HepG2 (cell line): ENCODE data around the gene SLC7A8. TPM values are rescaled to one million over a fixed set of nuclear protein-coding genes. Genes with fewer than 3 reads are reported as not detected.

Source experiments
- ATAC-seq: fragments of 200-7000 bp; cut with Tn5 transposase; 3 replicates; pipeline ENCODE4 v1.9.1; 2020; ENCODE audit warnings: mild to moderate bottlenecking, moderate library complexity
- BruUV-seq: library from RNA; stranded (reverse); fragments of 400-500 nt; replicated peaks from 2 replicates; lab custom pipeline; 2021; lab: Mats Ljungman, UMichigan
- CTCF ChIA-PET: fragments of 300-600 bp; formaldehyde crosslinking; extraction: SDS; loops from one replicate; lab custom pipeline; 2021; ENCODE audit warnings: low total read pairs, inconsistent platforms, low intra/inter-chr PET ratio; lab: Yijun Ruan, JAX
- POLR2A ChIA-PET: fragments of 350-600 bp; sonication (Branson Sonifier 250); formaldehyde crosslinking; loops from one replicate; lab custom pipeline; 2020; ENCODE audit warnings: antibody characterized with exemption, inconsistent platforms; lab: Yijun Ruan, JAX
- DNase-seq: peaks from one replicate; pipeline ENCODE4 v3.0.0-alpha.2; 2015; ENCODE audit warnings: low spot score
- FAIRE-seq: peaks from 3 replicates; lab custom pipeline; 2011; peaks lifted over from hg19 to GRCh38; lab: Jason Lieb, UNC
- H2AFZ ChIP-seq: one replicate; pipeline ENCODE4 v1.6.1; 2011; ENCODE audit warnings: low read length, inconsistent platforms
- H3K27ac ChIP-seq: fragments of 300-600 bp; 3 replicates; pipeline ENCODE4 v1.8.0; 2011; ENCODE audit warnings: mixed run types, mild to moderate bottlenecking, mixed read lengths, low read length, inconsistent platforms; ENCODE audit not compliant: insufficient read depth; ENCODE audit errors: extremely low read length
- H3K27me3 ChIP-seq, 2 experiments: fragments of 200-600 bp in 1 of 2; 2 replicates in 1 of 2; 3 replicates in 1 of 2; pipeline versions ENCODE4 v1.6.0 to v1.8.0; 2011; ENCODE audit warnings: low read length in 2 of 2, mild to moderate bottlenecking in 2 of 2, moderate library complexity in 2 of 2, inconsistent platforms in 1 of 2; ENCODE audit not compliant: insufficient read depth in 2 of 2, control insufficient read depth in 1 of 2
- H3K36me3 ChIP-seq, 2 experiments: fragments of 200-600 bp in 1 of 2; replicated peaks in 1 of 2; 2 replicates in 1 of 2; 3 replicates in 1 of 2; pipeline versions ENCODE4 v1.5.1 to v1.8.0; 2011; ENCODE audit warnings: low read length in 2 of 2, inconsistent platforms in 1 of 2; ENCODE audit not compliant: insufficient read depth in 2 of 2, control insufficient read depth in 1 of 2
- H3K4me1 ChIP-seq: 2 replicates; pipeline ENCODE4 v1.5.1; 2012; ENCODE audit warnings: low read length, inconsistent platforms; ENCODE audit not compliant: insufficient read depth
- H3K4me2 ChIP-seq: 2 replicates; pipeline ENCODE4 v1.6.0; 2011; ENCODE audit warnings: low read depth, low read length, inconsistent platforms
- H3K4me3 ChIP-seq, 3 experiments: fragments of 200-600 bp in 1 of 3; sonication (generic), shearing (Covaris generic) in 1 of 3; replicated peaks in 1 of 3; 2 replicates each; pipeline ENCODE4 v1.5.1; 2011 to 2016; ENCODE audit warnings: low read length in 3 of 3, inconsistent platforms in 2 of 3, low read depth in 2 of 3, mild to moderate bottlenecking in 2 of 3, control low read depth in 1 of 3, mixed read lengths in 1 of 3; ENCODE audit not compliant: insufficient read depth in 1 of 3
- H3K79me2 ChIP-seq: one replicate; pipeline ENCODE4 v1.6.1; 2011; ENCODE audit warnings: low read length, inconsistent platforms; ENCODE audit not compliant: insufficient read depth
- H3K9ac ChIP-seq: 2 replicates; pipeline ENCODE4 v1.6.0; 2011; ENCODE audit warnings: mild to moderate bottlenecking, low read depth, low read length, inconsistent platforms; ENCODE audit not compliant: insufficient read depth
- H3K9me3 ChIP-seq: 2 replicates; pipeline ENCODE4 v1.5.1; 2012; ENCODE audit warnings: mild to moderate bottlenecking, low read length
- H4K20me1 ChIP-seq: 2 replicates; pipeline ENCODE4 v1.6.0; 2011; ENCODE audit warnings: inconsistent platforms, mild to moderate bottlenecking, low read length, moderate library complexity; ENCODE audit not compliant: insufficient read depth
- ADNP ChIP-seq: sonication (generic); formaldehyde crosslinking; IDR thresholded peaks from 2 replicates; pipeline ENCODE4 v1.4.0; 2020; ENCODE audit warnings: missing genetic modification reagents
- ATF2 ChIP-seq: sonication (generic); formaldehyde crosslinking; IDR thresholded peaks from 2 replicates; pipeline ENCODE4 v1.4.0; 2020; ENCODE audit warnings: missing genetic modification reagents
- ATF7 ChIP-seq, 2 experiments: fragments of 450-650 bp in 1 of 2; sonication (generic) in 1 of 2; formaldehyde crosslinking in 1 of 2; IDR thresholded peaks; 2 replicates each; pipeline versions ENCODE4 v1.4.0 to v1.6.1; 2016 to 2020; ENCODE audit warnings: antibody characterized with exemption in 1 of 2, mild to moderate bottlenecking in 1 of 2, missing genetic modification reagents in 1 of 2
- CREB1 ChIP-seq, 2 experiments: fragments of 450-650 bp in 1 of 2; IDR thresholded peaks; 2 replicates each; pipeline ENCODE4 v1.6.1; 2016 to 2017; ENCODE audit warnings: control low read depth in 1 of 2, mild to moderate bottlenecking in 1 of 2, missing compliant biosample characterization in 1 of 2, missing genetic modification characterization in 1 of 2
- ETV6 ChIP-seq: sonication (generic); formaldehyde crosslinking; conservative IDR thresholded peaks from 2 replicates; pipeline ENCODE4 v1.4.0; 2020; ENCODE audit warnings: missing genetic modification reagents
- KDM4B ChIP-seq: sonication (generic); formaldehyde crosslinking; IDR thresholded peaks from 2 replicates; pipeline ENCODE4 v1.4.0; 2020; ENCODE audit warnings: missing genetic modification reagents
- POLR2AphosphoS5 ChIP-seq: IDR thresholded peaks from 2 replicates; pipeline ENCODE4 v1.6.1; 2012; ENCODE audit warnings: low read depth, low read length
- ZNF101 ChIP-seq: sonication (generic); formaldehyde crosslinking; IDR thresholded peaks from 2 replicates; pipeline ENCODE4 v1.4.0; 2020; ENCODE audit warnings: mild to moderate bottlenecking, low read depth, missing genetic modification reagents, borderline replicate concordance
- ZNF225 ChIP-seq: sonication (generic); formaldehyde crosslinking; IDR thresholded peaks from 2 replicates; pipeline ENCODE4 v1.4.0; 2020; ENCODE audit warnings: mild to moderate bottlenecking, missing genetic modification reagents
- ZNF24 ChIP-seq: fragments of 450-650 bp; IDR thresholded peaks from 2 replicates; pipeline ENCODE4 v1.6.1; 2017; ENCODE audit warnings: antibody characterized with exemption, mild to moderate bottlenecking
- ZNF468 ChIP-seq: sonication (generic); formaldehyde crosslinking; IDR thresholded peaks from 2 replicates; pipeline ENCODE4 v1.8.0; 2022; ENCODE audit warnings: mild to moderate bottlenecking, moderate library complexity, missing genetic modification reagents
- WGBS: methylation state at CpG from one replicate; pipeline ENCODE4 v1.1.6; 2017; ENCODE audit warnings: low lambda C conversion rate; 5-methylcytosine and 5-hydroxymethylcytosine counted together
- in situ Hi-C: cut with HindIII; loops from 2 replicates; pipeline ENCODE4 v1.10.0; 2017; ENCODE audit warnings: low pct_unique_long_range_greater_than_20kb; ENCODE audit not compliant: extremely low pct_ligation_motif_present
- intact Hi-C: fragments of 100-400 bp; cut with micrococcal nuclease; formaldehyde crosslinking; loops from one replicate; pipeline ENCODE4 v1.10.0; 2022; ENCODE audit not compliant: unreplicated experiment
- polyA plus RNA-seq, 8 experiments: library from polyadenylated mRNA; depleted of rRNA in 3 of 8; stranded (reverse) in 7 of 8; unstranded in 1 of 8; fragments of >200 nt; fragmentation: Illumina TruSeq in 4 of 8; extraction: Trizol in 4 of 8; gene quantifications; 2 replicates each; pipeline versions ENCODE4 v1.2.1 to v1.2.3, GENCODE V29; 2011 to 2016; ENCODE audit warnings: low read depth in 4 of 8, missing spikeins in 1 of 8, mixed read lengths in 1 of 8; ENCODE audit not compliant: insufficient read depth in 1 of 8
- total RNA-seq, 5 experiments: library from RNA; depleted of rRNA; stranded (reverse); fragments of >200 nt; fragmentation: Illumina TruSeq; extraction: Trizol; gene quantifications; 2 replicates each; pipeline ENCODE4 v1.2.3, GENCODE V29; 2016; ENCODE audit warnings: low read depth in 1 of 5
- TF ChIP-seq, protein P1 (sequence below): sonication (generic); formaldehyde crosslinking; IDR thresholded peaks from 2 replicates; pipeline ENCODE4 v1.8.0; 2022; ENCODE audit warnings: missing genetic modification reagents, mild to moderate bottlenecking, moderate library complexity, borderline replicate concordance
- TF ChIP-seq, protein P2 (sequence below): IDR thresholded peaks from 2 replicates; pipeline ENCODE4 v1.6.1; 2016; ENCODE audit warnings: low read depth, borderline replicate concordance

Gene SLC7A8
- total and polyA plus RNA-seq, 2 of the 13 experiments (the other 11 are each of a cell fraction or from before 2014, with no cell fraction given), result 0.25 TPM; not detected in 1

GRCh38 chr14:23145794-23146350, 37.6 kb downstream of the SLC7A8 start:
- Histone ChIP-seq H3K27ac (no peak overlapping the region), H4K20me1 (no peaks in the 10 kb centered on the region), H2AFZ (no peak overlapping the region), H3K4me1 (no peaks in the 10 kb centered on the region), H3K36me3 (no peaks in the 10 kb centered on the region), H3K9ac (no peak overlapping the region), H3K4me2 (no peak overlapping the region), H3K9me3 (no peaks in the 10 kb centered on the region), H3K79me2 (no peaks in the 10 kb centered on the region), H3K4me3 (no peak overlapping the region), H3K27me3 (peaks cover 8 to 35% of the 10 kb centered on the region in 2 experiments; a peak in 4 of 5 replicates)
- CTCF ChIA-PET, result no interaction called here
- no peak for FAIRE-seq
- DNase-seq, result no peak
- TF ChIP-seq, protein P1, sequence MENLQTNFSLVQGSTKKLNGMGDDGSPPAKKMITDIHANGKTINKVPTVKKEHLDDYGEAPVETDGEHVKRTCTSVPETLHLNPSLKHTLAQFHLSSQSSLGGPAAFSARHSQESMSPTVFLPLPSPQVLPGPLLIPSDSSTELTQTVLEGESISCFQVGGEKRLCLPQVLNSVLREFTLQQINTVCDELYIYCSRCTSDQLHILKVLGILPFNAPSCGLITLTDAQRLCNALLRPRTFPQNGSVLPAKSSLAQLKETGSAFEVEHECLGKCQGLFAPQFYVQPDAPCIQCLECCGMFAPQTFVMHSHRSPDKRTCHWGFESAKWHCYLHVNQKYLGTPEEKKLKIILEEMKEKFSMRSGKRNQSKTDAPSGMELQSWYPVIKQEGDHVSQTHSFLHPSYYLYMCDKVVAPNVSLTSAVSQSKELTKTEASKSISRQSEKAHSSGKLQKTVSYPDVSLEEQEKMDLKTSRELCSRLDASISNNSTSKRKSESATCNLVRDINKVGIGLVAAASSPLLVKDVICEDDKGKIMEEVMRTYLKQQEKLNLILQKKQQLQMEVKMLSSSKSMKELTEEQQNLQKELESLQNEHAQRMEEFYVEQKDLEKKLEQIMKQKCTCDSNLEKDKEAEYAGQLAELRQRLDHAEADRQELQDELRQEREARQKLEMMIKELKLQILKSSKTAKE (CRISPR knock-in tag), result 0 out of 2 replicates have a peak, but pooled peaks have one; percentile 23
- TF ChIP-seq CREB1 (IDR thresholded peaks at IDR 0.05) (0 out of 2 replicates have a peak, but pooled peaks have one; percentile 42), CREB1 (CRISPR knock-in tag; IDR thresholded peaks at IDR 0.05) (no peak), ZNF24 (no peak), ZNF468 (no peak), ETV6 (CRISPR knock-in tag) (no peak), ZNF101 (CRISPR knock-in tag) (no peak), ATF7 (IDR thresholded peaks at IDR 0.05) (peak; percentile 91), ATF7 (CRISPR knock-in tag; IDR thresholded peaks at IDR 0.05) (no peak), POLR2AphosphoS5 (no peak), KDM4B (CRISPR knock-in tag) (no peak), ZNF225 (CRISPR knock-in tag) (no peak), ATF2 (CRISPR knock-in tag) (no peak), ADNP (no peak)
- TF ChIP-seq, protein P2, sequence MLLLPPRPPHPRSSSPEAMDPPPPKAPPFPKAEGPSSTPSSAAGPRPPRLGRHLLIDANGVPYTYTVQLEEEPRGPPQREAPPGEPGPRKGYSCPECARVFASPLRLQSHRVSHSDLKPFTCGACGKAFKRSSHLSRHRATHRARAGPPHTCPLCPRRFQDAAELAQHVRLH (CRISPR knock-in tag), result no peak
- intact Hi-C loops (no loop called here), in situ Hi-C loops (no loop called here)
- POLR2A ChIA-PET, result no interaction called here
- ATAC-seq, result no peak
- 10% methylated on average over 4 of the region's 4 CpGs for WGBS
- BruUV-seq, result no TSS peak
